Nucleus accumbens (tissue), 56 donors: Measurements from ENCODE around the gene RBFOX1.

Source experiments
- DNase-seq, 56 donors: peaks; one replicate each; lab custom pipeline; 2025; lab: John Stamatoyannopoulos, UW

The RBFOX1 gene

GRCh38 chr16:7640334-7640733, 307.7 kb downstream of the RBFOX1 start:
- DNase-seq, result no peak

- DNase-seq, result no peak
Measured at GRCh38 chr16:7644176-7644575, 311.5 kb downstream of the RBFOX1 start.

DNA sequence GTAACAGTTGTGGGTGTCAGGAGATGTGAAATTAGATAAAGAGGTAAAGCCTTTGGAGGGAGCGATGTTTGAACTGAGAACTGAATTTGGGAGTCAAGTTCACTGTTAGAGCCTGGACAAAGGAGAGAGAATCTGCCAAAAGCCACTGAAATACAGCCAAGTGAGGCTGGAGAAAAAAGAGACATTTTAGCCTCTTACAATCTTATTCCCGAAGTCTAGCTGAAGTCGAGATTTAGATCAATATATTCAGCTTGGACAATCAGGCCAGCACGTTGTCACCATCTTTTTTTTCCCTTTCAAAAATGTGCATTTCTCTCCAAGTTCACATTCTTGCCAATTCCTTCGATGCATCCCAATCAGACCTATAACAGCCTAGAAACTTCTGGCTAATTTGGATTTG, 312.2 kb downstream of the RBFOX1 start:
- DNase-seq, result no peak

DNA sequence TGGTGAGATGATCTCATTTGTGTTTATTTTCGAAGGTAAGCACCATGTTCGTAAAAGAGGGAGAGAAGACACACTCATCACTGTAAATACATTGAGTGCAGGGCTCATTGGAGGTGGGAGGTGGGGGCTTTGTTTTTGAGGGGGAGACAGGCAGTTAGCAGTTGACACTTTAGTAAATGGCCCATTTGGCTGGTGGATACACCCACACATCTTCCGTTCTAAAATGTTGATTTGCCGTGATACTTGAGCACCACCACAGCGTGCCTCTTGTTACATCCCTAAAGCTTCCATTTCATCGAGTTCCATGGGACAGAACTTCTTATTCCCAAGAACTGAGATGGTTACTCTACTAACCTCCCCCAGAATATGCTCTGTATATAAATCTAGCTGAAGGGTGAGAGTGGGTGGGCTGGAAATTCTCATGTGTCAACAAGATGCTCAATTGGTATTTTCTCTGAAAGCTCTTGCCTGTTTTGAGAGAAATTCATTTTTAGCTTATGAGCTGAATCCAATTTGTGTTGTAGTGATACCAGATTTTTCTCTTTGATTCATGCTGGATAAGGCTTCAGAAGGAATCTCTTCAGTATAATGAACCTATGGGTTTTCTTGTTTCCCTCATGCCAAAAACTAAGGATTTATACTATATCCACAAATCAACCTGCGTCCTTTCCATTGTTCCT, 314.3 kb downstream of the RBFOX1 start:
- DNase-seq, result no peak

GRCh38 chr16:7650431-7650830, 317.8 kb downstream of the RBFOX1 start:
- DNase-seq, result no peak

DNA sequence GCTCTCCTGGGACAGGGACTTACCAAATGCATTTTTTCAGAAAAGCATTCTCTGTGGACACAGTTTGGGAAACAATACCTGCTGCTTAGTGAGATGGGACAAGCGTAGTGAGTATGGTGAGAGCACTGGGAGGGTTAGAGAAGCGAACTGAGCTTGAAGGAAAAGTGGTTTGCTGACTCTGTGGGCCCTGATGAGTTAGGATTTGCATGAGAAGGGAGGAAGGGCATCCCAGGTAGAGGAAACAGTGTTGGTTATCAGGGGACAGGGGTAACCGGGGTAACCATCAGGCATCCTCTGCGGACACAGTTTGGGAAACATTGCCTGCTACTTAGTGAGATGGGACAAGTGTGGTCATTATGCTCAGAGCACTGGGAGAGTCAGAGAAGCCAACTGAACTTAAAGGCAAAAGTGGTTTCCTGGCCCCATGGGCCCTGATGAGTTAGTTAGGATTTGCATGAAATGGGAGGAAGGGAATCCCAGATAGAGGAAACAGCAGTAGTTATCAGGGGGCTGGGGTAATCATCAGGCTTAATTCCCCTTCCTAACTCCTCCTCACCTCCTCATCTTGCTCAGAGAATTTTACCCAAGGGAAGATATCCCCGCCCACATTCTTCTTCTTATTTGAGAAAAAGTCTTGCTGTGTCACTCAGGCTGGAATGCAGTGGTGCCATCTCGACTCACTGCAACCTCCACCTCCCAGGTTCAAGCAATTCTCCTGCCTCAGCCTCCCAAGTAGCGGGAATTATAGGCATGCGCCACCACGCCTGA, 319.3 kb downstream of the RBFOX1 start:
- no peak for DNase-seq

- DNase-seq, result peak in 10 of 56 donors; percentile 1 to 21 (median 5)
Measured at GRCh38 chr16:7653746-7654461, 321.3 kb downstream of the RBFOX1 start.

- no peak for DNase-seq
Measured at GRCh38 chr16:7675628-7676027, 343.0 kb downstream of the RBFOX1 start.

DNA sequence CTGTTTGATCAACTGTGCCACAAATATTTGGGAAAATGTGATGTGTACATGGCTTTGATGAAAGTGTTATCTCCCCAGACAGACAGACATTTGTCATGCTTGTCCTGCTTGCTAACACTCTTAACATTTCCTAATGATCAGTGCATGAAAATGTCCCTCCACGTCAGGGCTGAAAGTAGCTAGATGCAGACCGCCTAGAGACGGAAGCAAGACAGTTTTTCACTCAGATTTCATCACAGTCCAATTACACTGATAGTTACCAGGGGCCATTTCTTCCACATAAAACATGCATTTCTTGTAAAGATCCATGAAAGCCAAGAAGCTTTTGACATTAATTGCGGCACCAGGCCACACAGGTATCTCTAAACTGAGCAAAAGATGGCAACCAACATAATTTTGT, 347.7 kb downstream of the RBFOX1 start:
- no peak for DNase-seq

GRCh38 chr16:7688811-7689210, 356.2 kb downstream of the RBFOX1 start:
- DNase-seq, result no peak

GRCh38 chr16:7689234-7689633, 356.6 kb downstream of the RBFOX1 start:
- DNase-seq, result no peak

DNA sequence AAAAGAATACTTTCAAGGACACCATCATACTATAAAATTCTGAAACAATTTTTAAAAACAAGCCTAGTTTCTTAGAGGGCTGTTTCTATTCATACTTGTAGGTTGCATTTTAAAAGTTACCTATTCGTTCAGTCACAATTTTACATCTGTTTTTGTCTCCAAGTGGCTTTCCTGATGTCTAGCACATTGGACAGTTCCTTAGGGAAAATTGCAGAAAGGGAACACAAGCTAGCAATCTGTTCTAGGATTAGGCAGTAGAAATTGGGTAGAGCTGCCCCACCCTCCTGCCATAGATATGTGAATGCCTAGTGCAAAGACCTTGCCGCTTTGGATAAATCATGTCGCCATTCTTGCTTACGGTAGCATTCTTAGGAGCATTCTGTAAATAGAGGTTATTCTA, 358.9 kb downstream of the RBFOX1 start:
- DNase-seq, result no peak

DNA sequence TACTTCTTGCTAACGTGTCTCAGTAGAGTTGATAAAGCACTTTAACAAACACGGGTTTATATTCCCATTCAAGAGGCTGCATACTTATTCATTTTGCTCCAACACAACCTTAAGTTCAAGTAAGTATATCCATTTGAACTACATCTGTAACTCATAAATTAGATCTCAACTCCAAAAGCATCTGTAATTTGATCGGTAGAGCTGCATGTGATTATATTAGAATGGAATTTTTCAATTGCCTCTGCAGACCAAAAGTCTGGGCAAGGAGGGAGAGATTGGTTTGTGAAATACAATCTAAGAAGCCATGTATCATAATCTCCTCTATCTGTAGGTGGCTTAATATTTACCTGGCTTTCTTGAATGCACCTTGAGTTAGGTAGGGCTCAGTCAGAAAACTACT, 371.0 kb downstream of the RBFOX1 start:
- no peak for DNase-seq

DNA sequence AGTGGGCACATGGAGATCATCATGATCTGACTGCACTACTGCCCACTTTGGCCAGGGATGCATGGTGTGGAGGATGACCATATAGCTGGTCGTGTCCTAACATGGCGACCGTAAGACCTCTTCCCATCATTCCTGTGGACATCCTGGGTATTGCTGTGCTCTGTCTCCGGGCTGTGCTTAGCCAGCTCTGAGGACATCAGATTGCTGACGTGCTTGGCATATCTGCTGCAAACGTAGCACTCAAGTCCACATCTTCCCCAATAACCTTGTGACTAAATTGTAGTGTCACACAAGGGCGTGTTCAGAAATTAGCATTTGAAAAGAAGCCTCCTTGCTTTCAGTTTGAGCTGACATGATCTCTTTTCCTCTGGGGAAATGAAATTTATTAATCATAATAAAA, 373.2 kb downstream of the RBFOX1 start:
- no peak for DNase-seq

GRCh38 chr16:7709186-7709585, 376.5 kb downstream of the RBFOX1 start:
- no peak for DNase-seq

DNA sequence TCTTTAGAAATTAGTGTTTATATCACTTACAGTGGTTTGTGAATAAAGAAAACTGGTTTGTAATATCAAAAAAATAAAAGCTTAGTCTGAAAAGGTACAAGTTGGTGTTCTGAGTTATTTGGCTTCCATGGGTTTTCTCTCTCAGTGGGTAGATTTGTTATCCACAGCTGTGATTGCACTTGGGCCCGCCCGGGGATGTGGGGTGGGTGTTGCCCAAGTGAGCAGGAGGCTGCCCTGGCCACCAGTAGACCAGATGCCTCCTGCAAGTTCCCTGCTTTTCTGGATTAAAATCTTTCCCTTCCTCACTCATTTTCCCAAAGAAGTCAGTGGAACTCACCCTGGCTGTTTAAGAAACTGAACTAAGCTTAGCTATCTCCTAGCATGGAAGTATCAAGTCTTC, 380.6 kb downstream of the RBFOX1 start:
- DNase-seq, result no peak

DNA sequence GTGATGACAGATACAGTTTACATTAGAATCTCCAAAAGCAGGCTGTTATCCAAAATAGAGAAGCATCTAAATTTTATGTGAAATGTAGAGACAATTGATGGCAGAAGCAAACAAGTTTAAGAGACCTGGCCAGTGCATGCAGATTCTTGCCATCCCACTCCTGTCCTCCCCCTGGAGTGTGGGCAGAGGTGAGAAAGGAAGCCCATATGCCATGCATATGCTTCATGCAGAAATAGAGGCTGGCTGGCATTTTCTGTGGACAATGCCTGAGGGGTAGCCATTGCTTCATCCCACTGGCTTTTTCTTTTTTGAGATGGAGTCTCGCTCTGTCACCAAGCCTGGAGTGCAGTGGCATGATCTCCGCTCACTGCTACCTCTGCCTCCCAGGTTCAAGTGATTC, 382.1 kb downstream of the RBFOX1 start:
- DNase-seq, result no peak

- DNase-seq, result peak in 4 of 56 donors; percentile 15 to 23 (median 19)
Measured at GRCh38 chr16:7716660-7717550, 384.3 kb downstream of the RBFOX1 start.

DNA sequence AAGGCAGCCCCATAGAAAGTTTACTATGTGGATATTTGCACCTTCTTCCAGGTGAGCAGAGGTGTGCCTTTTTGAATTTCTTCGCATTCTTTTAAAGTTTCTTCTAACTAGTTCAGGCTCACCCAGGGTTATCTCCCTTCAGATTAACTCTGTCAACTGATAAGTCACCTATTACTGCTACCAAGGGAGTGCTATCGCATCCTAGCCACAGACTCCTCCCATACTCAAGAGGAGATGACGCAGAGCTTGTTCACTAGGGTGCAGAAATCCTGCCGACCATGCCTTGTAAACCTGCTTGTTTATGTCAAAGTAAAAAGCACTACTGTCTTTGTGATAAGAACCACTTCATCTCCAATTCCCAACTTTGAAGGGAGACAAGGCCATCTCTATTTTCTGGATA, 390.1 kb downstream of the RBFOX1 start:
- DNase-seq, result no peak

DNA sequence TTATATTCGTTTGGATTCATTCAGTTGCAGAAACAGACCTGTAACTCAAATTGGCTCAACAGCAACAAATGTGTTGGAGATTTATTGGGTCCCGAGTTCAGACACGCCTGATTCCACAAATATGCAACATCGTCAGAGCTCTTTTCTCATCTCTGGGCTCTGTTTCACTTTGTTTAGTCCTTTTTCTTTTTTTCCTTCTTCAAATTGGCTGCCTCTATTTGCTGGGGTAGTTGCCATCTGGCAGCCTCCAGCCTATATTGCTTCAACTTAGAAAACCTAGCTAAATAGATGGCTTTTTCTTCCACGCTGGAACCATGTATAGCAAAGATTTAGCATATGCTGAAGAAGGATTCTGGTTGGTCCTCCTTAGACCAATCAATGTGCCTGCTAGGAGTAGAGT, 398.5 kb downstream of the RBFOX1 start:
- DNase-seq, result no peak
